OCI-LY1 (cell line): ENCODE data around the gene CDC42.

Experiments
- EZH2 ChIP-seq: fragments of 200-600 bp; sonication (generic), shearing (Covaris generic); IDR thresholded peaks from 2 replicates; pipeline ENCODE4 v1.8.0; 2017; ENCODE audit warnings: borderline replicate concordance, mixed run types, mild to moderate bottlenecking, antibody characterized with exemption, low read length, moderate library complexity, mixed read lengths
- TF ChIP-seq, protein P1 (sequence below): fragments of 200-600 bp; sonication (generic), shearing (Covaris generic); IDR thresholded peaks from 2 replicates; pipeline ENCODE4 v1.5.1; 2017; ENCODE audit warnings: mild to moderate bottlenecking, antibody characterized with exemption, low read length, moderate library complexity, mixed read lengths

- TF ChIP-seq, protein P1, sequence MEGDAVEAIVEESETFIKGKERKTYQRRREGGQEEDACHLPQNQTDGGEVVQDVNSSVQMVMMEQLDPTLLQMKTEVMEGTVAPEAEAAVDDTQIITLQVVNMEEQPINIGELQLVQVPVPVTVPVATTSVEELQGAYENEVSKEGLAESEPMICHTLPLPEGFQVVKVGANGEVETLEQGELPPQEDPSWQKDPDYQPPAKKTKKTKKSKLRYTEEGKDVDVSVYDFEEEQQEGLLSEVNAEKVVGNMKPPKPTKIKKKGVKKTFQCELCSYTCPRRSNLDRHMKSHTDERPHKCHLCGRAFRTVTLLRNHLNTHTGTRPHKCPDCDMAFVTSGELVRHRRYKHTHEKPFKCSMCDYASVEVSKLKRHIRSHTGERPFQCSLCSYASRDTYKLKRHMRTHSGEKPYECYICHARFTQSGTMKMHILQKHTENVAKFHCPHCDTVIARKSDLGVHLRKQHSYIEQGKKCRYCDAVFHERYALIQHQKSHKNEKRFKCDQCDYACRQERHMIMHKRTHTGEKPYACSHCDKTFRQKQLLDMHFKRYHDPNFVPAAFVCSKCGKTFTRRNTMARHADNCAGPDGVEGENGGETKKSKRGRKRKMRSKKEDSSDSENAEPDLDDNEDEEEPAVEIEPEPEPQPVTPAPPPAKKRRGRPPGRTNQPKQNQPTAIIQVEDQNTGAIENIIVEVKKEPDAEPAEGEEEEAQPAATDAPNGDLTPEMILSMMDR: no peak
- no peak for TF ChIP-seq EZH2
Observed at GRCh38 chr1:22111620-22112019, 59.1 kb downstream of the CDC42 start.
